Measurements from ENCODE around the gene LRRC75A. TPM values are rescaled to one million over a fixed set of nuclear protein-coding genes. Genes with fewer than 3 reads are reported as not detected.

The LRRC75A gene
- polyA plus RNA-seq, 3 donors: 1.0 to 2.4 (median 1.4) TPM

DNA sequence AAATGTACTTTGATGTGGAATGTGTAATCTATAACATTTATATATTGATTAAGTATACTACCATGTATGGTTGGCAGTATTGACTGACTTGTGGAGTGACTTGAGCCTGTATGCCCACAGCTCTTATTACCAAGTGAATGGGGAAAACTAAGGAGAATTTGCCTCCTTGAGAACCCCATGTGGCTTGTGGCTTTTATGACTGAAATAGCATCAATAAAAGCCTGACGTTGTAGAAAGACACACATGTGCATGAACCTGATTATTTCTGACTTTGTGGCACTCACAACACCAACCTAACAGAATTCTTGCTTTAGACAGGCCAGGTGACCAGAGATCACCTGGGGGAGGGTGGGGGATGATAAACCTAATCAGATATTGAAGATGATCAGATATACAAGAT is 2.1 kb upstream of the LRRC75A start:
- no peak overlapping the region for H3K9ac ChIP-seq (ENCODE audit: insufficient read depth, low read length, poor library complexity, severe bottlenecking)
- H3K9me3 Mint-ChIP-seq: peaks cover 0 to 8% (median 0%) of the 10 kb centered on the region in 7 donors
- peaks cover 0 to 5% of the 10 kb centered on the region in 2 donors for H3K36me3 Mint-ChIP-seq
- whole genome bisulfite sequencing (ENCODE audit: insufficient coverage): no CpG with 5 or more reads among the region's 1 CpG
- H3K36me3 ChIP-seq (replicated peaks in 1 of 2; ENCODE audit: control insufficient read depth in 1 of 2, insufficient read depth in 2 of 2, low read length in 2 of 2): no peaks in the 10 kb centered on the region
- DNase-seq: no peak
- no peaks in the 10 kb centered on the region for H3K79me2 ChIP-seq (ENCODE audit: insufficient read depth, low read length)
- H3K4me1 Mint-ChIP-seq: peaks cover 14% of the 10 kb centered on the region
- H3K27ac ChIP-seq (ENCODE audit: low read depth in 1 of 2, low read length in 2 of 2): no peak overlapping the region
- TF ChIP-seq, protein P1, sequence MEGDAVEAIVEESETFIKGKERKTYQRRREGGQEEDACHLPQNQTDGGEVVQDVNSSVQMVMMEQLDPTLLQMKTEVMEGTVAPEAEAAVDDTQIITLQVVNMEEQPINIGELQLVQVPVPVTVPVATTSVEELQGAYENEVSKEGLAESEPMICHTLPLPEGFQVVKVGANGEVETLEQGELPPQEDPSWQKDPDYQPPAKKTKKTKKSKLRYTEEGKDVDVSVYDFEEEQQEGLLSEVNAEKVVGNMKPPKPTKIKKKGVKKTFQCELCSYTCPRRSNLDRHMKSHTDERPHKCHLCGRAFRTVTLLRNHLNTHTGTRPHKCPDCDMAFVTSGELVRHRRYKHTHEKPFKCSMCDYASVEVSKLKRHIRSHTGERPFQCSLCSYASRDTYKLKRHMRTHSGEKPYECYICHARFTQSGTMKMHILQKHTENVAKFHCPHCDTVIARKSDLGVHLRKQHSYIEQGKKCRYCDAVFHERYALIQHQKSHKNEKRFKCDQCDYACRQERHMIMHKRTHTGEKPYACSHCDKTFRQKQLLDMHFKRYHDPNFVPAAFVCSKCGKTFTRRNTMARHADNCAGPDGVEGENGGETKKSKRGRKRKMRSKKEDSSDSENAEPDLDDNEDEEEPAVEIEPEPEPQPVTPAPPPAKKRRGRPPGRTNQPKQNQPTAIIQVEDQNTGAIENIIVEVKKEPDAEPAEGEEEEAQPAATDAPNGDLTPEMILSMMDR (IDR thresholded peaks at IDR 0.05): no peak
- H3K27ac Mint-ChIP-seq: no peak overlapping the region
- H2AFZ ChIP-seq (ENCODE audit: insufficient read depth, low read depth, low read length, poor library complexity, severe bottlenecking): no peak overlapping the region
- no peaks in the 10 kb centered on the region for H4K20me1 ChIP-seq (ENCODE audit: insufficient read depth, low read length)
- intact Hi-C loops (cut with micrococcal nuclease): no loop called here
- H3K4me2 ChIP-seq (replicated peaks; ENCODE audit: extremely low read depth, low read length, poor library complexity, severe bottlenecking): no peak overlapping the region
- peaks cover 51 to 69% (median 53%) of the 10 kb centered on the region in 3 donors for H3K27me3 Mint-ChIP-seq (ENCODE audit: low read depth in 3 of 3)
- H3K9me3 ChIP-seq (replicated peaks in 1 of 2; ENCODE audit: control insufficient read depth in 1 of 2, insufficient read depth in 1 of 2, low read length in 2 of 2): no peaks in the 10 kb centered on the region
- H3K4me1 ChIP-seq (ENCODE audit: control insufficient read depth in 1 of 2, insufficient read depth in 2 of 2, low read length in 2 of 2): peaks cover 12 to 18% of the 10 kb centered on the region in 2 donors
- H3K4me3 Mint-ChIP-seq: peak overlapping the region in 1 of 2 donors; percentile 85
- H3K27me3 ChIP-seq (ENCODE audit: control insufficient read depth in 2 of 2, insufficient read depth in 2 of 2, low read length in 2 of 2): peaks cover 6 to 54% of the 10 kb centered on the region in 2 donors
- H3K4me3 ChIP-seq (replicated peaks in 1 of 3; ENCODE audit: low read depth in 2 of 3, low read length in 3 of 3): no peak overlapping the region

DNA sequence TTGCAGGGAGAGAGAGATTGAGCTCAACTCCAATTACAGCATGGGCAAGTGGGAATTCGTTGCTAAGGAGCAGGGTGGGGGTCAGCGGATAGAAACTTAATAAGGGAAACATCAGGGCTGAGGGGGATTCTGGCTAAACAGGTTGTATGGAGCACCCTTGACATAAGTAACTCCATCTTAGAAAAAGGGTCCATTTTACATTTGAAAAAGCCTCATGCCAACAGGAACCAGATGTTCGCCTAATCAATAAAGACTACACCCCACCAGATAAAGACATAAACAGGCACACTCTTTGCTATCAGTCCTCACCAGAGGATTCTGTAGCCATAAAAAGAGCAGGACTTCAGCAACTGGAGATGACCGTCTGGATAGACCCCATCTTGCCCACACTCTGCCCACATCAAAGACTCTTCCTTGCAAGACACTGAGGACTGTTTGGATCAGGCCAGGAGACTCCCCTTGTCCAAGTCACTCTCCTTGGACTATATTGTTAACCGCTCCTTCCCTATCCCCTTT is 1.6 kb upstream of the LRRC75A start:
- Mint-ChIP-seq H3K27me3 (ENCODE audit: low read depth in 3 of 3) (peaks cover 53 to 70% (median 55%) of the 10 kb centered on the region in 3 donors), H3K4me3 (peak overlapping the region; percentile 10 to 85), H3K4me1 (peaks cover 14% of the 10 kb centered on the region), H3K36me3 (peaks cover 0 to 5% of the 10 kb centered on the region in 2 donors), H3K27ac (no peak overlapping the region), H3K9me3 (peaks cover 0 to 8% (median 0%) of the 10 kb centered on the region in 7 donors)
- Histone ChIP-seq H3K9me3 (replicated peaks in 1 of 2; ENCODE audit: control insufficient read depth in 1 of 2, insufficient read depth in 1 of 2, low read length in 2 of 2) (no peaks in the 10 kb centered on the region), H3K4me2 (replicated peaks; ENCODE audit: extremely low read depth, low read length, poor library complexity, severe bottlenecking) (no peak overlapping the region), H3K79me2 (ENCODE audit: insufficient read depth, low read length) (no peaks in the 10 kb centered on the region), H3K9ac (ENCODE audit: insufficient read depth, low read length, poor library complexity, severe bottlenecking) (no peak overlapping the region), H3K27me3 (ENCODE audit: control insufficient read depth in 2 of 2, insufficient read depth in 2 of 2, low read length in 2 of 2) (peaks cover 6 to 54% of the 10 kb centered on the region in 2 donors), H3K4me1 (ENCODE audit: control insufficient read depth in 1 of 2, insufficient read depth in 2 of 2, low read length in 2 of 2) (peaks cover 12 to 18% of the 10 kb centered on the region in 2 donors), H4K20me1 (ENCODE audit: insufficient read depth, low read length) (no peaks in the 10 kb centered on the region), H3K27ac (ENCODE audit: low read depth in 1 of 2, low read length in 2 of 2) (no peak overlapping the region), H3K4me3 (replicated peaks in 1 of 3; ENCODE audit: low read depth in 2 of 3, low read length in 3 of 3) (no peak overlapping the region), H3K36me3 (replicated peaks in 1 of 2; ENCODE audit: control insufficient read depth in 1 of 2, insufficient read depth in 2 of 2, low read length in 2 of 2) (no peaks in the 10 kb centered on the region), H2AFZ (ENCODE audit: insufficient read depth, low read depth, low read length, poor library complexity, severe bottlenecking) (no peak overlapping the region)
- no peak for DNase-seq
- 83% methylated on average over 2 of the region's 5 CpGs for WGBS (ENCODE audit: insufficient coverage)
- intact Hi-C loops (cut with micrococcal nuclease): no loop called here
- TF ChIP-seq, protein P1 (IDR thresholded peaks at IDR 0.05): no peak
